Brain pericyte (primary cell): ENCODE data around the gene CTBP2.

Experiments
- DNase-seq: peaks from one replicate; pipeline ENCODE4 v3.0.0-alpha.2; 2012; ENCODE audit warnings: low read depth, low spot score

Gene CTBP2

DNA sequence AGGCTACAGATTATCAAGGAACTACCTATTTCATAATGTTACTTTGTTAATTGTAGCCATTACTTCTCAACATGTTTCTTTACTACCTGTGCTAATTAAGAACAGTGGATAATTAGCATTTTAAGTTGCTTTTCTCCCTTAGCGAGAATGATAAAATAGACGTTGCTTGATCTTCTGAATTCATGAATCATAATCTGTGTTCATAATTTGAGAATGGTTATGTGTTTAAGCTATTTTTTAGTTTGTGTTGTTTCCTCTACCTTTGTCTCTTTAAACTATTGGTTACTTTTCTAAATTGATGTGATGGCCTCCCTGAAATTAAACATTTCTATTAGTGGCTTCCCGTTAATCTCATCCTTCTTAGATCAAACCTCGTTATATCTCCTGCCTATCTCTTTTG is 218.5 kb downstream of the CTBP2 start, which contains the start of gene ZRANB1:
Gene ZRANB1 (plus strand): TSS at position 301 of the 400 bp plus-strand sequence. CDS start 371 bp downstream, outside the sequence.
- DNase-seq, result no peak

DNA sequence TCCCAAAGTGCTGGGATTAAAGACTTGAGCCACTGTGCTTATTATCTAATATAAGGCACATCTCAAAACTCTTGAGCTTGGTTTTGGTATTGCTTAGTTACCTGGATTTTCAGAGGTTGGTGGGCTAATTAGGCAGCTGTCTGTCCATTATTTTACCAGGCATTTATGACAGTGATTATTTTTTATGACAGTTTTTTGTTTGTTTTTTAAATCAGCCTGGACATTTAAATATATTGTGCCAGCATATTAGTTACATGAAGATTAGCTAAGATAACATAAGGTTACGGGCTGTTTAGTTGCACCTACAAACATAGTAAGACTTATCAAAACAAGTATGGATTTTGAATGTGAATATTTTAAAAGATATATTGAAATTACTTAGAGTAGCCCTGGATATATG is 221.1 kb downstream of the CTBP2 start:
- no peak for DNase-seq

DNA sequence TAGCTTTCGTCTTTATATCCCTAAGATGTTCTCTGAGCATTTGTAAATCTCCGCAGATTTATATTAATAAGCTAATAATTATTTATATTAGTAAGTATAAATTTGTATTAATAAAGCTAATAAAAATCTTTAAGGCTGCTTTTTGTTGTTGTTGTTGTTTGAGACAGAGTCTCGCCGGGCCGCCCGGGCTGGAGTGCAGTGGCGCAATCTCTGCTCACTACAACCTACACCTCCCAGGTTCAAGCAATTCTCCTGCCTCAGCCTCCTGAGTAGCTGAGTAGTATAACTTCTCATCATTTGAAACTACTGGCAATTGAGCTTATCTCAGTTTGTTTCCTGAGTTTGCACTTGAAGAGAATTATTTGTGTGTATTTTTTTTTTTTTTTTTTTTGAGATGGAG is 223.6 kb downstream of the CTBP2 start:
- no peak for DNase-seq

DNA sequence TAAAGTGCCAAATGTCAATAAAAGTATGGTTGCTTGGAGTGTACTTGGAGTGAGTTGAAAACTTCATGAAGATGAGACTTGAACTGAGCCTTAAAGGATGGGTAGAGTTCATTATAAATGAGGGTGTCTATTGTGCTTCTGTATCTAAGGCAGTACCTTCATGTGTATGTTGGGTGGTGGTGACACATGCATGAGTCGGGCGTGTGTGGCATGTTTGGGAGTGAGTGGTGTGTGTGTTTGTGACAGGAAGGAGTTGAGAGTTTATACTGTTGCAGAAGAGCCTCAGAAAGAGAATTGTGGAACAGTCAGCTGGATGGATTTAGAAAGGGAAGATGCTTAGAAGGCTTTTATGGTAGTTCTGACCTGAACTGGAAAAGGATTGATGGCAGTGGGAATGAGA is 224.4 kb downstream of the CTBP2 start:
- no peak for DNase-seq
